HEK293T (cell line): ENCODE results near the gene VDR.

Experiments
- BHLHE40 ChIP-seq: fragments of 450-650 bp; IDR thresholded peaks from 2 replicates; pipeline ENCODE4 v1.6.1; 2016; ENCODE audit warnings: mild to moderate bottlenecking, moderate library complexity, borderline replicate concordance
- CTBP1 ChIP-seq: fragments of 450-650 bp; IDR thresholded peaks from 2 replicates; pipeline ENCODE4 v1.6.1; 2016; ENCODE audit warnings: borderline replicate concordance
- ELF4 ChIP-seq: fragments of 450-650 bp; IDR thresholded peaks from 2 replicates; pipeline ENCODE4 v1.6.1; 2017; ENCODE audit warnings: antibody characterized with exemption
- FOXA1 ChIP-seq: fragments of 450-650 bp; IDR thresholded peaks from 2 replicates; pipeline ENCODE4 v1.6.1; 2016; ENCODE audit warnings: mild to moderate bottlenecking
- FOXK2 ChIP-seq: fragments of 450-650 bp; IDR thresholded peaks from 2 replicates; pipeline ENCODE4 v1.6.1; 2016; ENCODE audit warnings: mild to moderate bottlenecking
- FOXM1 ChIP-seq: fragments of 450-650 bp; IDR thresholded peaks from 2 replicates; pipeline ENCODE4 v1.6.1; 2017; ENCODE audit warnings: mild to moderate bottlenecking, borderline replicate concordance
- HDGF ChIP-seq: fragments of 450-650 bp; IDR thresholded peaks from 2 replicates; pipeline ENCODE4 v1.6.1; 2017; ENCODE audit warnings: antibody characterized with exemption, borderline replicate concordance
- L3MBTL2 ChIP-seq: fragments of 450-650 bp; conservative IDR thresholded peaks from 2 replicates; pipeline ENCODE4 v1.6.1; 2016; ENCODE audit warnings: mild to moderate bottlenecking
- LEF1 ChIP-seq: fragments of 450-650 bp; IDR thresholded peaks from 2 replicates; pipeline ENCODE4 v1.6.1; 2017; ENCODE audit warnings: mild to moderate bottlenecking, borderline replicate concordance
- NFRKB ChIP-seq: fragments of 450-650 bp; IDR thresholded peaks from 2 replicates; pipeline ENCODE4 v1.6.1; 2016; ENCODE audit warnings: mild to moderate bottlenecking, moderate library complexity
- SP1 ChIP-seq: fragments of 450-650 bp; IDR thresholded peaks from 2 replicates; pipeline ENCODE4 v1.6.1; 2017
- SUZ12 ChIP-seq: fragments of 450-650 bp; IDR thresholded peaks from 2 replicates; pipeline ENCODE4 v1.6.1; 2016; ENCODE audit warnings: mild to moderate bottlenecking
- TARDBP ChIP-seq: fragments of 450-650 bp; IDR thresholded peaks from 2 replicates; pipeline ENCODE4 v1.6.1; 2016
- TF ChIP-seq, protein P1 (sequence below): fragments of 450-650 bp; IDR thresholded peaks from 2 replicates; pipeline ENCODE4 v1.6.1; 2016

- TF ChIP-seq HDGF (no peak), FOXA1 (no peak), SP1 (no peak), FOXK2 (no peak), FOXM1 (no peak), TARDBP (no peak), LEF1 (no peak), NFRKB (no peak), SUZ12 (no peak), ELF4 (no peak), CTBP1 (no peak), L3MBTL2 (no peak), BHLHE40 (no peak)
- TF ChIP-seq, protein P1, sequence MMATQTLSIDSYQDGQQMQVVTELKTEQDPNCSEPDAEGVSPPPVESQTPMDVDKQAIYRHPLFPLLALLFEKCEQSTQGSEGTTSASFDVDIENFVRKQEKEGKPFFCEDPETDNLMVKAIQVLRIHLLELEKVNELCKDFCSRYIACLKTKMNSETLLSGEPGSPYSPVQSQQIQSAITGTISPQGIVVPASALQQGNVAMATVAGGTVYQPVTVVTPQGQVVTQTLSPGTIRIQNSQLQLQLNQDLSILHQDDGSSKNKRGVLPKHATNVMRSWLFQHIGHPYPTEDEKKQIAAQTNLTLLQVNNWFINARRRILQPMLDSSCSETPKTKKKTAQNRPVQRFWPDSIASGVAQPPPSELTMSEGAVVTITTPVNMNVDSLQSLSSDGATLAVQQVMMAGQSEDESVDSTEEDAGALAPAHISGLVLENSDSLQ: no peak
Measured at GRCh38 chr12:47843226-47843980, 61.4 kb downstream of the VDR start.
